Measurements from ENCODE around the gene TOMM20L. TPM values are rescaled to one million over a fixed set of nuclear protein-coding genes. Genes with fewer than 3 reads are reported as not detected.

The TOMM20L gene
- total RNA-seq, 1 experiment from 2014 or later, result not detected

- DNase-seq (ENCODE audit: low read depth, low spot score), result no peak
- POLR2A ChIA-PET, result no interaction called here
- Histone ChIP-seq H3K9ac (ENCODE audit: low read length) (no peak overlapping the region), H3K9me2 (ENCODE audit: insufficient read depth) (no peaks in the 10 kb centered on the region), H2AFZ (ENCODE audit: low read depth, low read length, poor library complexity, severe bottlenecking) (no peak overlapping the region), H3K4me1 (ENCODE audit: control insufficient read depth in 1 of 2, insufficient read depth in 2 of 2, low read length in 2 of 2) (no peaks in the 10 kb centered on the region), H3K27me3 (ENCODE audit: insufficient read depth, low read length) (no peaks in the 10 kb centered on the region), H3K9me3 (ENCODE audit: control insufficient read depth in 1 of 2, insufficient read depth in 1 of 2, low read depth in 1 of 2, low read length in 2 of 2) (no peaks in the 10 kb centered on the region), H3K36me3 (ENCODE audit: control insufficient read depth in 1 of 2, insufficient read depth in 2 of 2, low read length in 2 of 2) (peaks cover 0 to 17% of the 10 kb centered on the region in 2 experiments; a peak in 2 of 4 replicates), H4K20me1 (ENCODE audit: insufficient read depth) (no peaks in the 10 kb centered on the region), H3K27ac (ENCODE audit: low read depth, low read length) (no peak overlapping the region), H3K4me3 (replicated peaks in 1 of 2; ENCODE audit: low read depth in 1 of 2, low read length in 2 of 2) (no peak overlapping the region), H3K79me2 (ENCODE audit: insufficient read depth, low read length) (no peaks in the 10 kb centered on the region), H3K4me2 (ENCODE audit: low read length) (no peak overlapping the region)
- ATAC-seq, result no peak
- RAD21 ChIA-PET (ENCODE audit: low non-redundant PET in 1 of 2, low total read pairs in 2 of 2, uncharacterized antibody in 2 of 2, unreplicated experiment in 2 of 2), result no interaction called here
- TSS peak; percentile 31 for BruUV-seq (replicated peaks)
- TF ChIP-seq ZFX (IDR thresholded peaks at IDR 0.05) (no peak), SIN3A (IDR thresholded peaks at IDR 0.05; ENCODE audit: low read depth) (no peak), CBX3 (IDR thresholded peaks at IDR 0.05; ENCODE audit: low read depth) (no peak), RAD21 (IDR thresholded peaks at IDR 0.05; ENCODE audit: low read depth) (no peak), TCF7L2 (IDR thresholded peaks at IDR 0.05; ENCODE audit: borderline replicate concordance, extremely low read depth, insufficient read depth, insufficient read length) (no peak), CEBPB (IDR thresholded peaks at IDR 0.05; ENCODE audit: low read depth) (no peak), ZNF274 (IDR thresholded peaks at IDR 0.05; ENCODE audit: low read depth, low read length) (no peak), CTCF (IDR thresholded peaks at IDR 0.05 in 2 of 3, conservative IDR thresholded peaks at IDR 0.05 in 1 of 3; ENCODE audit: borderline replicate concordance in 1 of 3, insufficient read depth in 1 of 3, low read depth in 2 of 3, low read length in 2 of 3) (no peak), FOSL1 (IDR thresholded peaks at IDR 0.05; ENCODE audit: low read depth) (no peak), SP1 (IDR thresholded peaks at IDR 0.05; ENCODE audit: low read depth) (no peak), REST (IDR thresholded peaks at IDR 0.05; ENCODE audit: low read depth) (no peak), POLR2AphosphoS5 (IDR thresholded peaks at IDR 0.05; ENCODE audit: low read depth, low read length) (no peak), JUND (IDR thresholded peaks at IDR 0.05) (no peak), YY1 (IDR thresholded peaks at IDR 0.05; ENCODE audit: extremely low read depth, insufficient replicate concordance, low read depth, low read length) (no peak), EZH2 (IDR thresholded peaks at IDR 0.05) (no peak), MAX (IDR thresholded peaks at IDR 0.05) (no peak), POLR2A (IDR thresholded peaks at IDR 0.05; ENCODE audit: borderline replicate concordance, extremely low read depth, insufficient read depth, insufficient read length) (no peak), EGR1 (IDR thresholded peaks at IDR 0.05; ENCODE audit: low read depth) (no peak)
- intact Hi-C loops (cut with micrococcal nuclease), result no loop called here
- CTCF ChIA-PET, result interaction anchor here (1.6 kb wide), 2 partner anchors 255 to 257 kb away, joined by 3 to 4 read pairs; no protein-coding TSS in a partner anchor
These were observed 31.4 kb upstream of the TOMM20L start for GRCh38 chr14:58364316-58364715.

Data from HCT116 (cell line).